GM18526 (cell line): ENCODE data around the gene NXPH1.

Source experiments
- POLR2A ChIP-seq: IDR thresholded peaks from 3 replicates; pipeline ENCODE4 v1.6.1; 2011; ENCODE audit not compliant: insufficient read length; ENCODE audit errors: extremely low read depth

NXPH1 gene

DNA sequence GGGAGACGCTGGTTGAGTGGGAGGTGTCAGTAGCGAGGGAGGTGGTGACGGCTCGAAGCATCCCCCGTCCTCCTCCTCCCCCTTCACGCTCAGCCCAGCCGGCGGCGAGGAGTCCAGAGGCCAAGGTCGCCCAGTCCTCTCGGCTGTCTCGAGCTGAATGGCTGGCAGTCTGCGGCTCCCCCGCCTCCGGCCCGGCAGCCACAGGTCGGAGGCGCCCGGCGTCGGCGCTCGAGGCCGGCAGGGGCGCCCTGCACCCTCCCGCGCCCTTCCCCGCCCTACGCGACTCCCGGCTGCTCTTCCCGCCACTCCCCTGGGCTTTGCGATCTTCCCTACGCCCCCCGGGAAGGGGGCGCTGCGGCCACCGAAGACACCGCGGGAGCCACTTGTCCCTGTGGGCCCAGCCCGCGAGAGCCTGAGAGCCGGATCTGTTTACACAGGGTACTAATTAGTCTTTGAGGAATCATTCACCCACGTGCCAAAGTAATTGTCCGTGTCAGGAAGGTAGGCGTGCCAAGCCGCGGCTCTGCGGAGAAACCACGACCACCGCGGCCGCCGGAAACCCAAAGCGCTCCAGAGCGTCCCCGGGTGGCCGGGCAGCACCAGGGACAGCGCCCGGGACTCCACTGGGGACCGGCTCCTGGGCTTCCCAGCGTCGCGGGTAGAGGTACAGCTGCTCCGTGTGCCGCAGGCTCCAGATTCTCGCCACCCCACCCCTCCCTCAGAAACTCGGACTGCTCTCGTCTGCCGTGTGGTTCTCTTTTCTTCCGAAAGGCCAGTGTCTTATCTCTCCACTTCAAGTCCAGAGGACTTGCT lies at the start of gene NXPH1:
Gene NXPH1, plus strand, starts transcription at position 133 of the 813 bp plus-strand sequence.
- no peak for TF ChIP-seq POLR2A

DNA sequence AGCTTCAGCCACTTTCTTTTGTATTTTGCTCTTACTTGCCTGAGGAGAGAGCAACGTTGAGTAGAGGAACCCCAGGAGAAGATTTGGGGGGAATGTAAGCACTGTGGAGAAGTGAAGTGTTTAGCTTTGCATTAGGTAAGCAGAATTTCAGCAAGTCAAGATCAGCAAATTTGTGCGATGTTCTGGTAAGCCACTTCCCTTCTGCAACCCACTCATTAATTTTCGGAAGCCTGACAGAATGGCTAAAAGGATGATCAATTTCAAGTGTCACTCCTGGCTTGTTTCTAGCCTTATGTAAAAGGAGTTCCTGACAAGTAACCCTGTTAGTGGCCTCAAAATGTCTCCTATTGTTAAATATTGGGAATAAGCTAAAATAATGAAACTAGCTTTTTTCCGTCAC lies 48.5 kb upstream of the NXPH1 start:
- TF ChIP-seq POLR2A, result no peak

DNA sequence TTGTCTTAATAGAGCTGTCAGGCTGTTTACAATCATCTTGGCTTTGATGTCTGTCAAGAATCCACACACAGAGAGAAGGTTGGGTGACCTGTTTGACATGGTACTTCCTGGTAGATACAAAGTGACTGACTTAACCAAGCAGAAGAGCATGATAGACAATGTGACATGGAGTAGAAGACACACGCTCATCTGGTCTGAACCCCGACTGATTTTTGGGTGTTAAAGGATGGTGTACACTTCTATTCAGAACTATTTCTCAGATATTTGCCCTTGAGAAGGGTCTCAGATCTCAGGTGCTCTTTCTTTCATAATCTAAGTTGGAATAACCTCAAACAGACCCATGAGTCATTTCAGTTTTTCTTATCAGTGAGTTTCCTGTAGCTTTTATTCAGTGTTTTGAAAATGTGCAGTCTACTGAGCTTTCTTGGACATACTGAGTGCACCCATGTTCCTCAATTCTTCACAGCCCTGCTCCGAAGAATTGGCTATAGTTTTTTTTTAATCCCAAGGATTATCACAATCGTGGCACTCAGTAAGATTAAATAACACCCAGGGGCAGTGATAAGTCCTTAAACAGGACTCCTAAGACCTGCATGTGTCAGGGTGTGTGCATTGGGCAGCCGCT lies 46.4 kb upstream of the NXPH1 start:
- no peak for TF ChIP-seq POLR2A

DNA sequence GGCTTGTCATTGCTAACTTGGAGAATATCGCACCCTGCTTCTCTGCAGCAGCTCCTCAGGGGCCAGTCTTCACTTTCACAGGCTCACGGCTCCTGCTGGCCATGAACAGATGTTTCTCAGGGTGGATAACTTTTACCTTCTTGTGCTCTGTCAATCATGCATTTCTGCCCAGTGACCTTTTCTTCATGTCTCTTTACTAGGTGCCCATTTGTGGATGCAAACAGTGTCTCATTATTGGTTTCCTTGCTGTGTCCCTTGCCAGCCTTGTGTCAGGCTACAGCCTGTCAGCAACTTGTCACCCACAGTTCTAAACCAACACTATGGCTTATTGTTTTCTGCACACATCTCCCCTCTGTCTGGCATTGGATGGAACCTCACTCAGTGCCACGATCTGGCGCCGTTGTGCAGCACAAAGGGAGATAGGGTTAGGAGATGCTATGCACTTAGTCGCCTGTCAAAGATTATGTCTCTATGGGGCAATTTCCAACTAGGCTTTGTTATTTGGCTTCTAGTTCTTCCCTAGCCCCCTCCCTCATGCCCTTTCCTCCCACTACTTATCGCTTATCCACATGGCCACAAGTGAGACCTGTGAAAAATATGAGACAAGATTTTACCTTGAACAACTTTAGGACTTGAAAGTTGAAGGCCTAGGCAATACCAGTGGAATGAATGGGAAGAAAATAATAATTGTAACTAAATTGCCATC lies 45.7 kb upstream of the NXPH1 start:
- no peak for TF ChIP-seq POLR2A

DNA sequence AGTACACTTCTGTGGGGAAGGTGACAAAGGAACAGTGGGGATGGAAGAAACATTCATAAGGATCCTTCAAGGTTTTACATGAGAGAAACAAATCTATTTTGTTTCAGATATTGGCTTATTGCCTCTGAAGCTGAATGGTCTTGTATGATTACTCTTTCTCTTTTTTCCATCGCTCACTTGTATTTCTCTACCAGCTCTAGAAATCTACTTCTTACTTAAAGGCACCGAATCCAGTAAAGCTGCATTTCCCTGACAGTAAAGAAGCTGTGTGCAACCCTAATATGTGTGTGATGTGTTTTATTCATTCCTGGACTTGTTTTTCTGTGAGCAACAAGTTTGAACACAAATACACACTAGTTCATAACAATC lies 45.2 kb upstream of the NXPH1 start:
- TF ChIP-seq POLR2A, result no peak

DNA sequence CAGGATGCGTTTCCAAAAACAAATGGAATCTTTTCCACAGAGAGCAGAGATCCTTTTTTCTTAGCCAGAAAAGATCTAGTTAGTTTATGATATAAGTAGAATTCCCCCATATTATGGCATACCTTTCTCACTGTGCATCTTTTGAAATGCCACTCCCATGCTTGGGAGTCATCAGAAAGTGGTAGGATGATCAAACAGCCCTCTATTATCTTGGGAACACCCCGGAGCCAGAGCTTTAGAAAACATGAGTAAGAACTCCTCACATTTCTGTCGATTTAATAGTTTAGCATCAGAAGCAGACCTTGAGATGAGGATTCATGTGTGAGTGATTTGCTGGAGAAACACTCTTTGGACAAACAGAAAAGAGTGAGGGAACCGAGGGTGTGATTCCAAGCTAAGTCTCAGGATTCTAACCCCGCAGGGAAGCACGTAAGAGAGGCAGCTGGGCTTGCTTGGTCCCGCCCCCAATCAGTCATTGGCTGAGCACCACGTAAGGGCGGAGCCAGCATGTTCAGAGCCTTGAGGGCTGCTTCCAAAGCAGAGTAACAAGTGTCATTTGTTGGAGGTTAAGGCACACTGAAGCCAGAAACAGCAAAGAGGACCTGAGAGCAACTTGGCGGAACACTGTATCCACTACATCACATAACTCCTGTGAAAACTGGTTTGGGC lies 43.7 kb upstream of the NXPH1 start:
- TF ChIP-seq POLR2A, result no peak

DNA sequence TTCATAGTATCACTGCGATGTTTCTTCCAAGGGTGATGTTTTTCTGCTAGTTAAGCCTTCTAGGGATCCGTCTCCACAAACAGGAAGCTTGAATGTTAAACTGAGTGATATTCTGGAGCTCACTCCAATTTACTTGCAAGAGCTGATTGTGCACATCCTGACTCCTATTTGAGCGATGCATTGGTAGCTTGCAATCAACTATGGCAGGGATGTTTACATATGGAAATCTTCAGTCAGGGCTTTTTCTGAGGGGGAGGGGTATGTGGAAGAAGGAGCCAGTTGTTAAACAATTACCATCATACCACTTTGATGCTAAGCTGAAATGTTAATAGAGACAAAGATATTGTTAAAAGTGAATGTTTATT lies 43.2 kb upstream of the NXPH1 start:
- TF ChIP-seq POLR2A, result no peak

DNA sequence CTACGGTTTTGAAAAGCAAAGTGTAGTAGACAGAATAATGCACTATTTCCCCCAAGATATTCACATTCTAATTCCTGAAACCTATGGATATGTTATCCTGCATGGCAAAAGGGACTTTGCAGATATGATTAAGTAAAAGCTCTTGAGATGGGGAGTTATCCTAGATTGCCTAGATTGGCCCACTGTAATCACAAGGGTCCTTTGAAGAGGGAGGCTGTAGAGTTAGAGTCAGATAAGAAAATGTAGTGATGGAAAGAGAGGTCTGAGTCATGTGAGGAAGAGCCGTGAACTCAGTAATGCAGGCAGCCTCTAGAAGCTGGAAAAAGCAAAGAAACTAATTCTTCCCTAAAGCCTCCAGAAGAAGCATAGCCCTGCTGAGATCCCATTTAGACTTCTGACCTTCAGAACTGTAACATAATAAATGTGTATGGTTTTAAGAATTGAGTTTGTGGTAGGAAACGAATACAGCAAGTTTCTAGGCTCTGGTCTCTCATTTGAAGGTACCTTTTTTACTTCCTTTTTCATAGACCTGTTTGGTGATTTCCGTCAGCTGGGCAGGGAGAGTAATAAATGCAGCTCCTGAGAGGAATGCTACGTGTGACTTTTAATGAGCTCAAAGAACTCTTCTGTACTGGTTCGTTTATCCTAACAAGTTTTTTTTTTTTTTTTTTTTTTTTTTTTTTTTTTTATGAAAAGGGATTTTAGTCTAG lies 41.9 kb upstream of the NXPH1 start:
- TF ChIP-seq POLR2A, result no peak

DNA sequence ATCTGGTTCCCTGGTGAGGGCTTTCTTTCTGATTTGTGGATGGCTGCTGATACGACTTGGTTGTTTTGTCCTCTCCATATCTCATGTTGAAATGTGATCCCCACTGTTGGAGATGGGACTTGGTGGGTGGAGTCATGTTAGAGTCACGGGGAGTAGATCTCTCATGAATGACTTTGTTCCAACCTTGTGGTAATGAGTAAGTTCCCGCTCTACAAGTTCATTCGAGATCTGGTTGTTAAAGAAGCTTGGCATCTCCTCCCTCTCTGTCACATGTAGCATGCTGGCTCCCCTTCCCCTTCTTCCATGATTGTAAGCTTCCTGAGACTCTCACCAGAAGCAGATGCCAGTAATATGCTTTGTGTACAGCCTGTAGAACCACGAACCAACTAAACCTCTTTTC lies 37.1 kb upstream of the NXPH1 start:
- no peak for TF ChIP-seq POLR2A

DNA sequence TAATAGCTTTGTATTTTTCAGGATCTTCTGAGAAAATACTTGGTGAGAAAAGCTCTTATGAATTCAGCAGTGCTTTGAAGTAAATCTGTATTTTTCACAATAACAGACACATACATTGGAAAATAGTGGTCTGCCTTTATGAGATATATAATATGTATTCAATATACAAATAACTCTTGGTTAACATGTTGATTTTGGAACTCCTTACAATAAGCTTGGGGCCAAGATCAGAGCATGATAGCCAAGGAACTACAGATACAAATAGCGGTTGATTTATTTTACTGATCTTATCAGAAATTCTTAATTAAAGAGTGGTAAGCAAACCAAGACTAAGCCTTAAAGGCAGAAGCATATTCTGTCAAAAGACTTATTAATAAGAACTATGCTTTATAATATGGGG lies 24.5 kb upstream of the NXPH1 start:
- no peak for TF ChIP-seq POLR2A

DNA sequence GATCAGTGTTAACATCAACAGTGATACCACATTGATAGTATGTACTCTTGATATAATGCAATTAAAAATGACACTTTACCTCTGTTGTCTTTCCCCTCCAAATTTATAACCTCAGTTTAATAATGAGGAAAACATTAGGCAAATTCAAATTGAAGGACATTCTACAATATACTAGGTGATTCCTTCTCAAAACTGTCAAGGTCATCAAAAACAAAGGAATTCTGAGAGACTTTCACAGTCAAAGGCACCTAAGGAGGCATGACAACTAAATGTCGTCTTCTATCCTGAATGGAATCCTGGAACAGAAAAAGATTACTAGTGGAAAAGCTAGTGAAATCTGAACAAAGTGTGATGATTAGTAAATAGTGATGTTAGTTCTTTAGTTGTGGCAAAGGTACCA lies 22.3 kb upstream of the NXPH1 start:
- no peak for TF ChIP-seq POLR2A

DNA sequence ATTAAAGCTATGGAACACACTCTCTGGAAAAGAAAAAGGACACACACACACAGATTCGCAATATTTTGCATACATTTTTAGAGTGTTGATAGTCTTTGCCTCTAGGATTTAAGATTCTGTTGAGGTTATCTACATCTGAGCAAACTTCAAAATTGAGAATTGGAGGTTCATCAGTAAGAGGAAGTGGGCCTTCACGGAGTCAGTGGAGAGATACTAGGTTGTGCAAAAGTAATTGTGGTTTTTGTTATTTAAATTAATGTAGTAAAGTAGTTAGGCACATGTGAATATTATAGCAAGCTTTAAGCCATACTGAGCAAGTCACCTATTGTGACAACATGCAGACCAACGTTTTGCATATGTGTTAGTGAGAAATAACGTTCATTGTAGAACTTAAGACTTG lies 19.8 kb upstream of the NXPH1 start:
- TF ChIP-seq POLR2A, result no peak

DNA sequence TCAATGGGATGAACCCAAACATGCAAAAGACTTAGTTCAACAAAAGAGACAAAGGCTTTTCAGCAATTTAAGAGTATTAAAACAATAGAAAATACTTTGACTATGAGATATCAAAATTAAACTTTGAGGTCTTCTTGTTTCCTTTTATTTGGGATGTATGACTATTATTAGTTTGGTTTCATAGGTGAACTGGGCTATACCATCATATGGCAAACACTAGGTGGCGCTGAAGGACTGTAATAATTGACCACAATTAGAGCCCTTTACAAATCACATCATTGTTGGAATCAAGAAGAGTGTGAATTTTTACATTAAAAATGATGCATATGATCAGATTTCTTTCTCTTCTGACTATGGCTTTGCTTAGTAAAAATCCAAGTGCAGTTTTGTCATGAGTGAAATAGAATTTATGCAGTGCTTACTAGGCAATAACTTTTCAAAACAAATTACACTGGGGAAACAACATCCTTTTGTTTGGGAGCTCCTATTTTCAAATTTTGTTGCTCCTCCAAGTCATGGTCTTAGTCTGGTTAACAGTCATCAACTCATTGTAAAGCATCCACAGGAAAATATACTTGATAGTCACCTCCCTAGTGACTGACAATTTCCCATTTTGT lies 14.7 kb upstream of the NXPH1 start:
- TF ChIP-seq POLR2A, result no peak

DNA sequence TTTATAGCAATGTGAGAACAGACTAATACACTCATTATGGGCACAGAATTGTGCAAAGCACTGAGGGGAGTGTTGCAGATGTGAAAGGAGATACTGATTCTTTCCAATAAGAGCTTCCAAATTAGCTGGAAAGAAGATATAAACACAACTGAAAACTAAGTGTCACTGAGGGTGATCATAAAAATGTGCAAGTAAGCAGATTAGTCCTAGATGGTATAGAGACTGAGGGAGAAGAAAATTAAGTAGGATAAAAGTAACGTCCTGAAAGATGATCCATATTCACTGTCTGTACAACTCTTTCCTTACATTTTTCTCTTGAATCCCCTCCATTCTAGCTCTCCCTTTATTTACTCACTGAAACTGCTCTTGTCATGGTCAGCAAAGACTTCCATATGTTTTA lies 11.2 kb upstream of the NXPH1 start:
- no peak for TF ChIP-seq POLR2A

DNA sequence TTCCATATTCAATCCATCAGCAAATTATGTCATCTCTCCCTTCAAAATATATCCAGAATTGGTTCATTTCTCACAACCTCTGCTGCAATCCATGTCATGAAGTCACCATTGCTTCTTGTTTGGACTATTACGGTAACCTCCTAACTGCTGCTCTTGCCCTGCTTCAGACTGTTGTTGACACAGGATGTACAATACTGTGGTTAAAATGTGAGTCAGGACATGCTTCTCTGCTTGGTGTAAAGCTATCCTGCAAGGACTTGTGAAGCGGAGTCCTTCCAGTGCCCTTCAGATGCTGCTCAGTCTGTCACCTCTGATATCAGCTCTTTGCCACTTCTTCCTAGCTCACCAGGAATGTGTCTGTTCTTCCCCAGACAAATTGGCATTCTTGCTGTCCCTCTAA lies 10.4 kb upstream of the NXPH1 start:
- no peak for TF ChIP-seq POLR2A
